ENCODE measurements around the gene ABCA7. TPM values are rescaled to one million over a fixed set of nuclear protein-coding genes. Genes with fewer than 3 reads are reported as not detected.

ABCA7 gene
- total and polyA plus RNA-seq, 2 of the 8 experiments (the other 6 are each of a cell fraction or from before 2014, with no cell fraction given) = 10.4 to 25.6 TPM

GRCh38 chr19:1008268-1009040, 31.5 kb upstream of the ABCA7 start:
- 0 out of 2 replicates have a peak overlapping the region, but pooled peaks have one; percentile 51 for H4K8ac ChIP-seq (ENCODE audit: extremely low read depth, insufficient read depth, low read length)
- H3K4me3 ChIP-seq (ENCODE audit: extremely low read depth in 1 of 4, insufficient read depth in 2 of 4, low read depth in 3 of 4, low read length in 4 of 4) = no peak overlapping the region
- H3K79me1 ChIP-seq (ENCODE audit: low read depth, low read length) = no peaks in the 10 kb centered on the region
- H2AFZ ChIP-seq (ENCODE audit: low read length) = no peak overlapping the region
- no peak overlapping the region for H3K4ac ChIP-seq (replicated peaks; ENCODE audit: insufficient read length, low read depth, low read length)
- H2BK15ac ChIP-seq (ENCODE audit: low read length) = no peak overlapping the region
- no peak overlapping the region for H3K56ac ChIP-seq (replicated peaks; ENCODE audit: insufficient read length, low read depth, low read length)
- ChIA-PET CTCF (ENCODE audit: partially characterized antibody) (no interaction called here), POLR2A (ENCODE audit: partially characterized antibody) (interaction anchor here (1.2 to 7.7 kb wide), 5 partner anchors 13 to 213 kb away, joined by 4 to 81 read pairs (median 8); partner anchors contain the start of genes ABCA7 and CNN2)
- H3K27me3 ChIP-seq (replicated peaks in 1 of 4; ENCODE audit: control insufficient read depth in 3 of 4, extremely low read depth in 1 of 4, insufficient read depth in 3 of 4, low read length in 3 of 4) = no peaks in the 10 kb centered on the region
- H2BK20ac ChIP-seq (ENCODE audit: low read length) = no peak overlapping the region
- H3K23ac ChIP-seq (ENCODE audit: insufficient read length) = no peak overlapping the region
- H2BK12ac ChIP-seq (ENCODE audit: low read depth, low read length) = no peak overlapping the region
- FAIRE-seq = no peak
- no peak overlapping the region for H3K14ac ChIP-seq (ENCODE audit: insufficient read length)
- H4K20me1 ChIP-seq (replicated peaks in 1 of 2; ENCODE audit: control insufficient read depth in 1 of 2, insufficient read depth in 2 of 2, low read length in 2 of 2) = peaks cover 0 to 11% of the 10 kb centered on the region in 2 experiments
- H3K27ac ChIP-seq (ENCODE audit: low read depth, low read length) = no peak overlapping the region
- H3K23me2 ChIP-seq (ENCODE audit: low read depth, low read length) = no peaks in the 10 kb centered on the region
- no peak overlapping the region for H2AK5ac ChIP-seq (ENCODE audit: low read depth, low read length)
- 95% methylated on average over 22 of the region's 45 CpGs; no CpG with 5 or more reads in 1 of the 2 experiments for WGBS, 2 experiments (ENCODE audit: extremely low coverage in 1 of 2, insufficient coverage in 1 of 2, insufficient read length in 1 of 2, insufficient replicate concordance in 2 of 2, low coverage in 1 of 2, low lambda C conversion rate in 2 of 2, missing lambda C conversion rate in 1 of 2)
- no peak overlapping the region for H4K91ac ChIP-seq (replicated peaks; ENCODE audit: insufficient read length, low read length)
- DNase-seq (ENCODE audit: low read depth in 1 of 2, low spot score in 2 of 2) = no peak
- no peak overlapping the region for H2BK120ac ChIP-seq (replicated peaks; ENCODE audit: low read depth, low read length)
- H3K79me2 ChIP-seq (ENCODE audit: control insufficient read depth in 1 of 2, insufficient read depth in 2 of 2, low read length in 2 of 2) = peaks cover 0 to 5% of the 10 kb centered on the region in 2 experiments; a peak in 1 of 4 replicates
- H3K36me3 ChIP-seq (ENCODE audit: control insufficient read depth in 2 of 4, insufficient read depth in 4 of 4, low read length in 3 of 4) = peaks cover 8 to 47% (median 11%) of the 10 kb centered on the region in 4 experiments; a peak in 6 of 8 replicates
- no peak overlapping the region for H3K4me2 ChIP-seq (ENCODE audit: insufficient read depth in 1 of 2, low read depth in 2 of 2, low read length in 2 of 2)
- H3K4me1 ChIP-seq (replicated peaks in 1 of 4; ENCODE audit: control insufficient read depth in 3 of 4, insufficient read depth in 4 of 4, low read length in 3 of 4) = no peaks in the 10 kb centered on the region
- H2BK5ac ChIP-seq (ENCODE audit: low read depth, low read length) = no peak overlapping the region; the same call in 1 of the 2 replicates
- H4K5ac ChIP-seq (ENCODE audit: insufficient read length, low read depth, low read length) = no peak overlapping the region
- H3K9ac ChIP-seq (replicated peaks in 1 of 4; ENCODE audit: extremely low read depth in 1 of 4, low read depth in 3 of 4, low read length in 3 of 4) = no peak overlapping the region
- H3K9me3 ChIP-seq (ENCODE audit: insufficient read depth in 2 of 2, low read depth in 1 of 2, low read length in 1 of 2) = no peaks in the 10 kb centered on the region
- no peak overlapping the region for H3K18ac ChIP-seq (ENCODE audit: extremely low read depth, low read length)
- TF ChIP-seq TAF1 (IDR thresholded peaks at IDR 0.05; ENCODE audit: low read depth, low read length) (no peak), JUND (IDR thresholded peaks at IDR 0.05; ENCODE audit: low read length) (no peak), CTCF (IDR thresholded peaks at IDR 0.05; ENCODE audit: control extremely low read depth in 1 of 3, insufficient read depth in 1 of 3, low read depth in 1 of 3, low read length in 3 of 3) (no peak), YY1 (IDR thresholded peaks at IDR 0.05; ENCODE audit: low read depth, low read length) (no peak), SIRT6 (IDR thresholded peaks at IDR 0.05; ENCODE audit: low read length) (no peak), NANOG (IDR thresholded peaks at IDR 0.05; ENCODE audit: insufficient read depth, low read depth, low read length, poor library complexity, severe bottlenecking) (no peak), POLR2AphosphoS5 (IDR thresholded peaks at IDR 0.05; ENCODE audit: low read depth, low read length) (no peak), RNF2 (IDR thresholded peaks at IDR 0.05; ENCODE audit: borderline replicate concordance, low read depth, low read length, missing control alignments, poor library complexity, severe bottlenecking) (no peak)
- TF ChIP-seq, protein P1, sequence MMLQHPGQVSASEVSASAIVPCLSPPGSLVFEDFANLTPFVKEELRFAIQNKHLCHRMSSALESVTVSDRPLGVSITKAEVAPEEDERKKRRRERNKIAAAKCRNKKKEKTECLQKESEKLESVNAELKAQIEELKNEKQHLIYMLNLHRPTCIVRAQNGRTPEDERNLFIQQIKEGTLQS (IDR thresholded peaks at IDR 0.05; ENCODE audit: insufficient read depth, low read depth, low read length) = no peak
